ENCODE results near the gene KCNQ1OT1.

KCNQ1OT1 gene

DNA sequence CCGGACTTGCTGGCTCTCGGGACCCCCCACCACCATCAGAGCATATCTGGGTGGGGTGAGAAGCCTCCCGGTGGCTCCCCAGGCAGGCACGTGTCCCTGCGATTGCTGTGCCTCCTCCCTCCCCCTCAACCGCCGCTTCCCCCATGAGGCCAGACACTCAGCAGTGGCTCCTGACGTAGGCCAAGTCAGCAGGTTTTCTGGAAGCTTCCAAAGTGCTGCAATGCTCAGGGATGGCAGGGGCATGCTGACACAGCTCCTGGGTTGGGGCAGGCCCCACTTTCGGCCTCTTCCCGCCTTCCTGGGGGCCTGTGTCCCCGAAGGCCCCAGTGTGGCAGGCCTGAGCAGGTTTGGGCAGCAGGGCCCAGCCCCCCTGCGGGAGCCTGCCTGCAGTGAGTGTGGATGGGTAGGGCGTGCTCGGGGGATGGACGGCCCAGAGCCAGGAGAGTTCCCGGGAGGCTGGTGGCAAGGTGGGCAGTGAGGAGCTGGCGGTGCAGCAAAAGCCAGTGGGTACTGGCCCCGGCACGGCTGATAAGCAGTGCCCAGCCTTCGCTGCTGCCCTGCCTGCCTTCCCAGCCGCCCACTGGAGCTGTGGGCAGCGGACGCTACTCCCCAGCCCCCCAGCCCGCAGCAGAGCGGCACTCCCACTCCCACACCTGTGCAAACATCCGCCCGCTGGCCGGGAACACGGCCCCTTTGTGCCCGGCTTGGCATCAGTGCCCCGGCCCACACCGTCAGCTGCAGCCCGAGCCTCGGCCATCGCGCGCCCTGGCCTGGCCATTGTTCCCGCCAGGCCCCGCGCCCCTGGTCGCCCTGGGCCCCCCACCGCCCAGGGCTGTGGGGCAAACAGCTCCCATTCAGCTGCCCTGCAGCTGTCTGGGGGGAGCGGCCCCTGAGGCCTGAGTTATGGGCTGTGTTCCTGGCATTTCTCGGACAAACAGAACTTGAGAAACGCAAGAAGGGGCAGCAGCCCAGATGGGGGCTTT, 125.0 kb downstream of the KCNQ1OT1 start:
- TF ChIP-seq, protein P1, sequence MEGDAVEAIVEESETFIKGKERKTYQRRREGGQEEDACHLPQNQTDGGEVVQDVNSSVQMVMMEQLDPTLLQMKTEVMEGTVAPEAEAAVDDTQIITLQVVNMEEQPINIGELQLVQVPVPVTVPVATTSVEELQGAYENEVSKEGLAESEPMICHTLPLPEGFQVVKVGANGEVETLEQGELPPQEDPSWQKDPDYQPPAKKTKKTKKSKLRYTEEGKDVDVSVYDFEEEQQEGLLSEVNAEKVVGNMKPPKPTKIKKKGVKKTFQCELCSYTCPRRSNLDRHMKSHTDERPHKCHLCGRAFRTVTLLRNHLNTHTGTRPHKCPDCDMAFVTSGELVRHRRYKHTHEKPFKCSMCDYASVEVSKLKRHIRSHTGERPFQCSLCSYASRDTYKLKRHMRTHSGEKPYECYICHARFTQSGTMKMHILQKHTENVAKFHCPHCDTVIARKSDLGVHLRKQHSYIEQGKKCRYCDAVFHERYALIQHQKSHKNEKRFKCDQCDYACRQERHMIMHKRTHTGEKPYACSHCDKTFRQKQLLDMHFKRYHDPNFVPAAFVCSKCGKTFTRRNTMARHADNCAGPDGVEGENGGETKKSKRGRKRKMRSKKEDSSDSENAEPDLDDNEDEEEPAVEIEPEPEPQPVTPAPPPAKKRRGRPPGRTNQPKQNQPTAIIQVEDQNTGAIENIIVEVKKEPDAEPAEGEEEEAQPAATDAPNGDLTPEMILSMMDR (IDR thresholded peaks at IDR 0.05; ENCODE audit: control extremely low read depth, extremely low read depth, low read depth, missing control alignments), result no peak
- no peak for DNase-seq (ENCODE audit: extremely low spot score)
- POLR2A ChIA-PET, result no interaction called here
- CTCF ChIA-PET, result no interaction called here

DNA sequence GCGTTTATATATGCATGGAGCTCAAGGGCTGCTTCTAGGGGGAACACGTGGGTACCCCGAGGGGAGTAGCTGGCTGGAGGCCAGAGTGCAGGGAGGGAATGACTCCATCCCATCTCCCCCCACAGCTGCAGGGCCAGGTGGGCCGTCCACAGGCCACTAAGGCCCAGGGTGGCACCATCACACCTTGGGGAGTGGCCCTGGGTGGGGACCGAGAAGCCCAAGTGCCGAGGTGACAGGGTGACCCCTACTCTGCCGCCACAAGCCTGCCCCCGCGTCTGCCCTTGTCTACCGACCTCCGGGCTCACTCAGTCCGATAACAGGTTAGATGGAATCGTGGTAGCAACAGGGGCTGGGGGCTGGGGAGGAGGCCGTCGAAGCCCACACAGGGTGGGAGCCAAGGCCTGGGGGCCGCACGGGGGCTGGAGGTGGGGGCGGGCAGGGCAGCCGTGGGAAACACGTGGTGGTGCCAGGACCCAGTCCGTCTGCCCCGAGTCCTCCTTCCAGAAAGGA, 125.7 kb downstream of the KCNQ1OT1 start:
- no peak for DNase-seq (ENCODE audit: extremely low spot score)
- ChIA-PET POLR2A (no interaction called here), CTCF (no interaction called here)
- TF ChIP-seq, protein P1 (IDR thresholded peaks at IDR 0.05; ENCODE audit: control extremely low read depth, extremely low read depth, low read depth, missing control alignments), result no peak

DNA sequence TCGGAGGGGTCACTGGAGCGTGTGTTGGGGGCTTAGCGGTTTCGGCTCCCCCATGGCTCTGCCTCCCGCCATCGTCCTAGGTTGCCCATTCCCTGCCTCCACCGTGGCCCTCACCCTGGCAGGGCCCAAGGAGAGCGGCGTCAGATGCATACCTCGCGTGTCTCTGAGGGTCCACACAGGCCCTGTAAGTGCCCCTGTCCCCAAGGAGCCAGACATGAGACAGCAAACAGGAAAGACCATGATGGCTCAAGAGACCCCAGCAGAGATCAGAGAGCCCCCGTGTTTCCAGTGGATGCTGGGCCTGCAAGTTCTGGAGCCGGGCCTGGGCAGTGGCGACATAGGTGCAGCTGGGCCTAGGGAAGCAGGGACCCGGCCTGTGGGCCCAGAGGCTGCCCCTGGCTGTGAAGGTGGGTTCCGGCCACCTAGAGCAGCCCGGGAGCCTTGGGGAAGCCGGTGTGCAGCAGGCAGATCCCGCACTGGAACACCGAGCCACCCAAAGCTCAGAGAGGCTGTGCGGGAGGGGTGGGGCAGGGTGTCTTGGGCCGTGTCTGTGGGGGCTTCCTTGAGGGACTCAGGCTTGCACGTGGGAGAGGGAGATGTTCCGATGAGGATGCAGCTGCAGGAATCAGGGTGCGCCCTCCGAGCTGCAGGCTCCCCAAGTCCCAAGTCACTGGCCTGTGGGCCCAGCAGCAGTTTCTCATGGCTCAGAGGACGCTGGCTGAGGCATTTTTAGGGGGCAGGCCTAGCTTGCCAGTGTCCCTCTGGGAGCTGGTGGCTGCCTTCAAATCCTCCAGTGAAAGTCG, 126.4 kb downstream of the KCNQ1OT1 start:
- POLR2A ChIA-PET, result no interaction called here

DNA sequence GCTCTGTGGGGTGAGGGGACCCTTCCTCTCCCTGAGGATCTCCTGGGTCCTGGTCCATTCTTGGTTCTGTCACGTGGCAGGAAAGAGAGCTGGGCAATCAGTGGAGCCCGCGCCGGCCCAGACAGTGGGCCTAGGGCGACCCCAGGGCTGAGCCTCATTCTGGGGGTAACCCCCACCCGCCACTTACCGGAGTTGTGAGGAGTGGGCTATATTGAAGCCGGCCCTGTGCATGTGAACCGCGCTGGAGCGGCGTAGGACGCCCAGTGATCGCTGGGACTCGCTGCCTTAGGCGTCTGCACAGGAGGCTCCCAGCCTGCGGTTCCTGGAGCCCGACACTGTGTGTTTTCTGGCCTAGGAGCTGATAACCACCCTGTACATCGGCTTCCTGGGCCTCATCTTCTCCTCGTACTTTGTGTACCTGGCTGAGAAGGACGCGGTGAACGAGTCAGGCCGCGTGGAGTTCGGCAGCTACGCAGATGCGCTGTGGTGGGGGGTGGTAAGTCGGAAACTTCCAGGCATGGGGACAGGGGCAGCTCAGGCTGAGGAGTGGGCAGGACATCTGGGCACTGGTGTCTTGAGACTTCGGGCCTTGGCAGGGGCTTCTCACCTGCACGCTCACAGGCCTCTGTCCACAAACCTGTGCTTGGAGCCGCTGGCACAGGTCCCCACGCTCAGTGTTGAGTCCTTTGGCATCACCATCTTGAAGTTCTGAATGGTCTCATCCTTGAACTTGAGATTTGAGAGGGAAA, 127.1 kb downstream of the KCNQ1OT1 start:
- TF ChIP-seq, protein P1 (IDR thresholded peaks at IDR 0.05; ENCODE audit: control extremely low read depth, extremely low read depth, low read depth, missing control alignments), result no peak
- ChIA-PET CTCF (no interaction called here), POLR2A (no interaction called here)
- DNase-seq (ENCODE audit: extremely low spot score), result no peak

More for the DNA sequence above, 126.4 kb downstream of the KCNQ1OT1 start:
- CTCF ChIA-PET, result no interaction called here
- TF ChIP-seq, protein P1 (IDR thresholded peaks at IDR 0.05; ENCODE audit: control extremely low read depth, extremely low read depth, low read depth, missing control alignments), result no peak
- DNase-seq (ENCODE audit: extremely low spot score), result no peak

DNA sequence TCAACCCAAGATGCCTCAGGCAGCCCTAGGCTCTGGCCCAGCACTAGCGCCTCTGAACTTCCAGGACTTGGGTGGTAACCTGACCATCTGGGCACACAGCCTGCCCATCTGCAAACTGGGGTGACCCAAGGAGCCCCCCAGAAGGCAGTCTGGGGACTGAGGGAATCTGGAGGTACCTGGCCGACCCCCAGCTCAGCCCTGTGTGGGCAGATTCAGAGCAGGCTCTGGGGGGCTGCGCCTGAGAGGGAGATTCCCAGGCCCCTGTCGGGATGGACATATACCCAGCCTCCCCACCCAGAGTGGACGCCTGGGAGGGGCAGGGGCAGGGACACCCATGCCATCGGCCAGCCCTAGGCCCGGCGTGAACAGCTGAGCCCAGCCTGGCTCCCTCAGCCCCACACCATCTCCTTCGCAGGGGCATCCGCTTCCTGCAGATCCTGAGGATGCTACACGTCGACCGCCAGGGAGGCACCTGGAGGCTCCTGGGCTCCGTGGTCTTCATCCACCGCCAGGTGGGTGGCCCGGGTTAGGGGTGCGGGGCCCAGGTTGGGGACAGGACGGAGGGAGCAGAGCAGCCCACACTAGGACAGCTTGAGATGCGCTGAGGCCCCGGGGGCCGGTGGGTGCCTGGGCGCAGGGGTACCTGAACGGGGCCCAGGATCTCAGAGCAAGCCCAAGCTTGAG, 128.1 kb downstream of the KCNQ1OT1 start:
- CTCF ChIA-PET, result no interaction called here
- POLR2A ChIA-PET, result no interaction called here

More for the DNA sequence above, 128.1 kb downstream of the KCNQ1OT1 start:
- TF ChIP-seq, protein P1 (IDR thresholded peaks at IDR 0.05; ENCODE audit: control extremely low read depth, extremely low read depth, low read depth, missing control alignments), result no peak
- no peak for DNase-seq (ENCODE audit: extremely low spot score)
